ENCODE measurements around the gene ZNF8. TPM values are rescaled to one million over a fixed set of nuclear protein-coding genes. Genes with fewer than 3 reads are reported as not detected.

The ZNF8 gene
- total RNA-seq, 1 donor from 2014 or later: 6.0 TPM

DNA sequence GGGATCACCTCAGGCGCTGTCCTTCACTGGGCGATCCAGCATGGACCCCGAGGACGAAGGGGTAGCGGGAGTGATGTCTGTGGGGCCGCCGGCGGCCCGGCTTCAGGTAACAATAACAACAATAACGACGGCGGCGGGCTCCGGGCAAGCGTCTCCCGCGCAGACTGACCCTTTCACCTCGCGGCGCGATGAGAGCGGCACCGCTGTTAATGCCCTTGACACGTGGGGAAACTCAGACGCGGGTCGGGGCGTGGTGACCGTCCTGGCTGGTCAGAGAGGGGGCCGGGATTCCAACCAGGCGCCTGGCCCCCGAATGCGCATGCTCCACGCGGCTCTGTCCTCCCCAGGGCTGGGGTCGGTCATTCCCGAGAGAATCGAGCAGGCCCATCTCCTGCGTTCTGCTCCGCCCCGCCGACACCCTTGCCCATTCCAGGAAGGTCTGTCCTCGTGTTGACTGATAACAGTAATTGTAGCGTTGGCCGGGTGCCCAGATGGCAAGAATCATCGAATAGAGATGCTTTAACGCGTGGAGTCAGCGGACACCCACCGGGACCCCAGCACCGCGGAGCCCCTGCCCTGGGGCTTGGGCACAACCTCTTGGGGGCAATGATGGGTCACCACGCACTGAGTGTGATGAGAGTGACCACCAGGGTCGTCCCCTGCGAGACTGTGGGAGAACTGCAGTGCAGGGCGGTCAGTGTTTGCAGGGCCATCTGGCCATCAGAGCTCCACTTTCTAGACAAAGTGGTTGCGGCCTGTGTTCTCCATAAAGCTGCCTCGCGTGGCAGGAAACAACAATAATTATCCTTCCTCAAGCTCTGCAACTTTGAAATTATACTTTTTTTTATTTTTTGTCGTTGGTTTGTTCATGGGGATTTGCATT is 528 bp downstream of the ZNF8 start:
- intact Hi-C loops (cut with DNase I): no loop called here
- peak; percentile 53 for ATAC-seq
- H3K36me3 ChIP-seq: peaks cover 4% of the 10 kb centered on the region

DNA sequence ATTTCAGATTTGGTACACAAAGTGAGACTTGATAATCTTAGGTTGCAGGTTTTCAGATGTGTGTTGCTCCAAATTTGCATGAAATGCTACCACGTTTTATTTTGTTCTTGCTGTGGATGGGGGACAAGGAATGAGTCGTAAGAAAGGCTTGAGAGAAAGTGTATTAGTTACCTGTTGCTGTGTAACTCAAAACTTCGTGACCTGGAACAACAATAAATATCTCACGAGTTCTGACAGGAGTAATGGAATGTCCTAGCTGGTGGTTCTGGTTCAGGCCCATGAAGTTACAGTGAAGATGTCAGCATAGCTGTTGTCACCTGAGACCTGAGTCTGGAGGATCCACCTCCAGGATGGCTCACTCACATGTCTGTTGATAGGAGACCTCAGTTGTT is 1.2 kb downstream of the ZNF8 start:
- DNase-seq: no peak
- H3K4me3 ChIP-seq: peak overlapping the region; percentile 77
- no peak for ATAC-seq
- H3K27ac ChIP-seq: peak overlapping the region; percentile 92
- H3K27me3 ChIP-seq: no peaks in the 10 kb centered on the region
- peaks cover 4% of the 10 kb centered on the region for H3K36me3 ChIP-seq
- H3K9me3 ChIP-seq: peaks cover 6% of the 10 kb centered on the region
- TF ChIP-seq, protein P1, sequence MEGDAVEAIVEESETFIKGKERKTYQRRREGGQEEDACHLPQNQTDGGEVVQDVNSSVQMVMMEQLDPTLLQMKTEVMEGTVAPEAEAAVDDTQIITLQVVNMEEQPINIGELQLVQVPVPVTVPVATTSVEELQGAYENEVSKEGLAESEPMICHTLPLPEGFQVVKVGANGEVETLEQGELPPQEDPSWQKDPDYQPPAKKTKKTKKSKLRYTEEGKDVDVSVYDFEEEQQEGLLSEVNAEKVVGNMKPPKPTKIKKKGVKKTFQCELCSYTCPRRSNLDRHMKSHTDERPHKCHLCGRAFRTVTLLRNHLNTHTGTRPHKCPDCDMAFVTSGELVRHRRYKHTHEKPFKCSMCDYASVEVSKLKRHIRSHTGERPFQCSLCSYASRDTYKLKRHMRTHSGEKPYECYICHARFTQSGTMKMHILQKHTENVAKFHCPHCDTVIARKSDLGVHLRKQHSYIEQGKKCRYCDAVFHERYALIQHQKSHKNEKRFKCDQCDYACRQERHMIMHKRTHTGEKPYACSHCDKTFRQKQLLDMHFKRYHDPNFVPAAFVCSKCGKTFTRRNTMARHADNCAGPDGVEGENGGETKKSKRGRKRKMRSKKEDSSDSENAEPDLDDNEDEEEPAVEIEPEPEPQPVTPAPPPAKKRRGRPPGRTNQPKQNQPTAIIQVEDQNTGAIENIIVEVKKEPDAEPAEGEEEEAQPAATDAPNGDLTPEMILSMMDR (IDR thresholded peaks at IDR 0.05): no peak
- peaks cover 13% of the 10 kb centered on the region for H3K4me1 ChIP-seq
- intact Hi-C loops (cut with DNase I): no loop called here

More for the DNA sequence above, 528 bp downstream of the ZNF8 start:
- H3K27me3 ChIP-seq: no peaks in the 10 kb centered on the region
- H3K4me1 ChIP-seq: peaks cover 13% of the 10 kb centered on the region
- TF ChIP-seq, protein P1 (IDR thresholded peaks at IDR 0.05): no peak
- H3K4me3 ChIP-seq: peak overlapping the region; percentile 77
- H3K27ac ChIP-seq: peak overlapping the region; percentile 92
- peaks cover 13% of the 10 kb centered on the region for H3K9me3 ChIP-seq
- DNase-seq: peak; percentile 86

DNA sequence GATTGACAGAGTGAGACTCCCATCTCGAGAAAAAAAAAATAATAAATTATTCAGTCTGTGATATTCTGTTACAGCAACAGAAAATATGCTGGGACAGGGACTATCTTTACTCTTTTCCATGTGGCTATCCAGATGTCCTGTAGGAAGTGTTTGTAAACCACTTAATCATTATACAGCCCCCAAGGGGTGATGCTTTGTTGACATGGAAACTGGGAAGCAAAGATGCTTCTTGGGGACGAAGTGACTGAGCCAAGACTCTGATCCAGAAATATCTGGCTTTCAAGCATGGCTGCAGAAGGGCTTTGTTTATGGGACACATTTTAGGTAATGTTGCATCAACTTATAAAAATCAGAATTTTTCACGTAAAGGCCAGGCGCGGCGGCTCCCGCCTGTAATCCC is 5.4 kb downstream of the ZNF8 start:
- peaks cover 32% of the 10 kb centered on the region for H3K36me3 ChIP-seq

DNA sequence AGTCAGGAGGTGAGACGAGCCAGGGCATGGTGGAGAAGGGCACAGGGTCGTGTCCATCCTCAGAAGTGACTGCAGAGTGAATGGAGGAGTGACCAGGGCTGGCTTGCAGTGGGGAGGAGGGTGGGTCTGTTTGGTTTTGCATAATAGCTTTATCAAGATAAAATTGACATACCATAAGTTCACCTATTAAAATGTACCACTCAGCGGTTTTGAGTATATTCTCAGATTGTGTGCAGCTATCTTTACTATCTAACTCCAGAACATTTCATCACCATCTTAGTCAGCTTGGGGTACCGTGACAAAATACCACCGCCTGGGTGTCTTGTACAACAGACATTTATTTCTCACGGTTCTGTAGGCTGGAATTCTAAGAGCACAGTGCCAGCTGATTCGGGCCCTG is 13.2 kb downstream of the ZNF8 start:
- no peaks in the 10 kb centered on the region for H3K9me3 ChIP-seq
- ATAC-seq (no peak), DNase-seq (no peak)
- H3K27me3 ChIP-seq: no peaks in the 10 kb centered on the region
- no peaks in the 10 kb centered on the region for H3K4me1 ChIP-seq
- no peak overlapping the region for H3K4me3 ChIP-seq
- H3K27ac ChIP-seq: no peak overlapping the region
- peaks cover 62% of the 10 kb centered on the region for H3K36me3 ChIP-seq
- TF ChIP-seq, protein P1 (IDR thresholded peaks at IDR 0.05): no peak
- intact Hi-C loops (cut with DNase I): no loop called here

More for the DNA sequence above, 5.4 kb downstream of the ZNF8 start:
- no peak for ATAC-seq
- Histone ChIP-seq H3K27ac (no peak overlapping the region), H3K4me3 (no peak overlapping the region), H3K4me1 (peaks cover 7% of the 10 kb centered on the region), H3K9me3 (no peaks in the 10 kb centered on the region), H3K27me3 (no peaks in the 10 kb centered on the region)
- TF ChIP-seq, protein P1 (IDR thresholded peaks at IDR 0.05): no peak
- DNase-seq: no peak
- intact Hi-C loops (cut with DNase I): no loop called here

DNA sequence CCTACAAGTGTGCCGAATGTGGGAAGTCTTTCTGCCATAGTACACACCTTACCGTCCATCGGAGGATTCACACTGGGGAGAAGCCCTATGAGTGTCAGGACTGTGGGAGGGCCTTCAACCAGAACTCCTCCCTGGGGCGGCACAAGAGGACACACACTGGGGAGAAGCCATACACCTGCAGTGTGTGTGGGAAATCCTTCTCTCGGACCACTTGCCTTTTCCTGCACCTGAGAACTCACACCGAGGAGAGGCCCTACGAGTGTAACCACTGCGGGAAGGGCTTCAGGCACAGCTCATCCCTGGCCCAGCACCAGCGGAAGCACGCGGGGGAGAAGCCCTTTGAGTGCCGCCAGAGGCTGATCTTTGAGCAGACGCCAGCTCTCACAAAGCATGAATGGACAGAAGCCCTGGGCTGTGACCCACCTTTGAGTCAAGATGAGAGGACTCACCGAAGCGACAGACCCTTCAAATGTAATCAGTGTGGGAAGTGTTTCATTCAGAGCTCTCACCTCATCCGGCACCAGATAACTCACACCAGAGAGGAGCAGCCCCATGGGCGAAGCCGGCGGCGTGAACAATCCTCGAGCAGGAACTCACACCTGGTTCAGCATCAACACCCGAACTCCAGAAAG is 16.1 kb downstream of the ZNF8 start:
- H3K36me3 ChIP-seq: peaks cover 43% of the 10 kb centered on the region
- no peak overlapping the region for H3K27ac ChIP-seq
- H3K4me1 ChIP-seq: no peaks in the 10 kb centered on the region
- H3K27me3 ChIP-seq: no peaks in the 10 kb centered on the region
- H3K9me3 ChIP-seq: no peaks in the 10 kb centered on the region
- ATAC-seq (no peak), DNase-seq (no peak)
- H3K4me3 ChIP-seq: no peak overlapping the region
- intact Hi-C loops (cut with DNase I): no loop called here
- TF ChIP-seq, protein P1 (IDR thresholded peaks at IDR 0.05): no peak
